MM.1S (cell line): ENCODE data around the gene GPR61.

ENCODE experiments used
- DNase-seq: peaks from one replicate; pipeline ENCODE4 v3.0.0-alpha.2; 2015
- H2AFZ ChIP-seq: fragments of 300-600 bp; sonication (generic); 2 replicates; pipeline ENCODE4 v1.6.0; 2016; ENCODE audit warnings: antibody characterized with exemption, low read length
- H3F3A ChIP-seq: fragments of 300-600 bp; sonication (generic); 2 replicates; pipeline ENCODE4 v1.6.1; 2016; ENCODE audit warnings: mild to moderate bottlenecking, antibody characterized with exemption, low read length, moderate library complexity, mixed read lengths; ENCODE audit not compliant: insufficient read depth
- H3K27ac ChIP-seq: fragments of 300-600 bp; sonication (generic); 2 replicates; pipeline ENCODE4 v1.5.1; 2016; ENCODE audit warnings: mild to moderate bottlenecking, low read length
- H3K27me3 ChIP-seq: fragments of 300-600 bp; sonication (generic); replicated peaks from 2 replicates; pipeline ENCODE4 v1.6.0; 2016; ENCODE audit warnings: low read length; ENCODE audit not compliant: insufficient read depth
- H3K36me3 ChIP-seq: fragments of 300-600 bp; sonication (generic); replicated peaks from 2 replicates; pipeline ENCODE4 v1.6.1; 2016; ENCODE audit warnings: mild to moderate bottlenecking, low read length, mixed read lengths; ENCODE audit not compliant: insufficient read depth
- H3K4me1 ChIP-seq: fragments of 300-600 bp; sonication (generic); 2 replicates; pipeline ENCODE4 v1.6.1; 2016; ENCODE audit warnings: low read length, mixed read lengths
- H3K4me2 ChIP-seq: fragments of 300-600 bp; sonication (generic); 2 replicates; pipeline ENCODE4 v1.6.0; 2016; ENCODE audit warnings: low read depth, low read length
- H3K4me3 ChIP-seq: fragments of 300-600 bp; sonication (generic); 2 replicates; pipeline ENCODE4 v1.5.1; 2016; ENCODE audit warnings: low read length, mixed read lengths
- H3K79me2 ChIP-seq: fragments of 300-600 bp; sonication (generic); 2 replicates; pipeline ENCODE4 v1.6.1; 2016; ENCODE audit warnings: mixed run types, low read length, mixed read lengths
- H3K9ac ChIP-seq: fragments of 300-600 bp; sonication (generic); 2 replicates; pipeline ENCODE4 v1.6.1; 2016; ENCODE audit warnings: low read length, mixed read lengths
- H3K9me2 ChIP-seq: fragments of 300-600 bp; sonication (generic); replicated peaks from 2 replicates; pipeline ENCODE4 v1.6.1; 2016; ENCODE audit warnings: mild to moderate bottlenecking, low read length, mixed read lengths; ENCODE audit not compliant: insufficient read depth
- H3K9me3 ChIP-seq: fragments of 300-600 bp; sonication (generic); replicated peaks from 2 replicates; pipeline ENCODE4 v1.6.1; 2016; ENCODE audit warnings: mild to moderate bottlenecking, low read length, mixed read lengths; ENCODE audit not compliant: insufficient read depth
- H4K20me1 ChIP-seq: fragments of 300-600 bp; sonication (generic); 2 replicates; pipeline ENCODE4 v1.6.1; 2016; ENCODE audit warnings: mild to moderate bottlenecking, low read length, moderate library complexity, mixed read lengths; ENCODE audit not compliant: insufficient read depth
- EZH2 ChIP-seq: fragments of 300-600 bp; sonication (generic); optimal IDR thresholded peaks from 2 replicates; pipeline ENCODE3; 2017; ENCODE audit warnings: low read depth, mild to moderate bottlenecking, antibody characterized with exemption, low read length, mixed read lengths
- EZH2phosphoT487 ChIP-seq: fragments of 300-600 bp; sonication (generic); IDR thresholded peaks from 2 replicates; pipeline ENCODE4 v1.6.1; 2018; ENCODE audit warnings: antibody characterized with exemption, low read length
- TF ChIP-seq, protein P1 (sequence below): fragments of 300-600 bp; sonication (generic); IDR thresholded peaks from 2 replicates; pipeline ENCODE4 v1.5.1; 2016; ENCODE audit warnings: antibody characterized with exemption, low read length, mixed read lengths

Gene GPR61

GRCh38 chr1:109543988-109544735 is 4.5 kb downstream of the GPR61 start:
- Histone ChIP-seq H3K9me3 (no peaks in the 10 kb centered on the region), H3K36me3 (no peaks in the 10 kb centered on the region), H2AFZ (no peak overlapping the region), H3K9me2 (no peaks in the 10 kb centered on the region), H3F3A (peaks cover 12% of the 10 kb centered on the region), H3K27ac (no peak overlapping the region), H3K79me2 (peaks cover 19% of the 10 kb centered on the region), H3K27me3 (no peaks in the 10 kb centered on the region), H3K9ac (no peak overlapping the region), H3K4me1 (peaks cover 6% of the 10 kb centered on the region; the same call in 1 of the 2 replicates), H3K4me2 (no peak overlapping the region), H3K4me3 (no peak overlapping the region), H4K20me1 (no peaks in the 10 kb centered on the region)
- DNase-seq = no peak
- TF ChIP-seq, protein P1, sequence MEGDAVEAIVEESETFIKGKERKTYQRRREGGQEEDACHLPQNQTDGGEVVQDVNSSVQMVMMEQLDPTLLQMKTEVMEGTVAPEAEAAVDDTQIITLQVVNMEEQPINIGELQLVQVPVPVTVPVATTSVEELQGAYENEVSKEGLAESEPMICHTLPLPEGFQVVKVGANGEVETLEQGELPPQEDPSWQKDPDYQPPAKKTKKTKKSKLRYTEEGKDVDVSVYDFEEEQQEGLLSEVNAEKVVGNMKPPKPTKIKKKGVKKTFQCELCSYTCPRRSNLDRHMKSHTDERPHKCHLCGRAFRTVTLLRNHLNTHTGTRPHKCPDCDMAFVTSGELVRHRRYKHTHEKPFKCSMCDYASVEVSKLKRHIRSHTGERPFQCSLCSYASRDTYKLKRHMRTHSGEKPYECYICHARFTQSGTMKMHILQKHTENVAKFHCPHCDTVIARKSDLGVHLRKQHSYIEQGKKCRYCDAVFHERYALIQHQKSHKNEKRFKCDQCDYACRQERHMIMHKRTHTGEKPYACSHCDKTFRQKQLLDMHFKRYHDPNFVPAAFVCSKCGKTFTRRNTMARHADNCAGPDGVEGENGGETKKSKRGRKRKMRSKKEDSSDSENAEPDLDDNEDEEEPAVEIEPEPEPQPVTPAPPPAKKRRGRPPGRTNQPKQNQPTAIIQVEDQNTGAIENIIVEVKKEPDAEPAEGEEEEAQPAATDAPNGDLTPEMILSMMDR = no peak
- TF ChIP-seq EZH2 = no peak
- TF ChIP-seq EZH2phosphoT487 = no peak

- H3K79me2 ChIP-seq = peaks cover 43% of the 10 kb centered on the region
- TF ChIP-seq, protein P1 = peak; percentile 64
- TF ChIP-seq EZH2phosphoT487 = no peak
- no peak for TF ChIP-seq EZH2
- H3K9ac ChIP-seq = peak overlapping the region; percentile 81
- H3K4me3 ChIP-seq = peak overlapping the region; percentile 92
- peak overlapping the region; percentile 90; the same call in 1 of the 2 replicates for H3K27ac ChIP-seq
- peak; percentile 79 for DNase-seq
- H3F3A ChIP-seq = peaks cover 12% of the 10 kb centered on the region
- peaks cover 6% of the 10 kb centered on the region; the same call in 1 of the 2 replicates for H3K4me1 ChIP-seq
- no peaks in the 10 kb centered on the region for H3K27me3 ChIP-seq
- H3K36me3 ChIP-seq = no peaks in the 10 kb centered on the region
- H3K4me2 ChIP-seq = peak overlapping the region; percentile 89
- no peaks in the 10 kb centered on the region for H4K20me1 ChIP-seq
- no peaks in the 10 kb centered on the region for H3K9me2 ChIP-seq
- H2AFZ ChIP-seq = peak overlapping the region; percentile 63
- no peaks in the 10 kb centered on the region for H3K9me3 ChIP-seq
These were observed 6.8 kb downstream of the GPR61 start for GRCh38 chr1:109546311-109547109.

GRCh38 chr1:109547463-109548320 is 8.0 kb downstream of the GPR61 start:
- H2AFZ ChIP-seq = 0 out of 2 replicates have a peak overlapping the region, but pooled peaks have one; percentile 63
- peak overlapping the region; percentile 92 for H3K4me3 ChIP-seq
- peaks cover 12% of the 10 kb centered on the region for H3F3A ChIP-seq
- H3K36me3 ChIP-seq = no peaks in the 10 kb centered on the region
- H3K27ac ChIP-seq = peak overlapping the region; percentile 90
- no peaks in the 10 kb centered on the region for H4K20me1 ChIP-seq
- H3K9ac ChIP-seq = peak overlapping the region; percentile 81
- H3K79me2 ChIP-seq = peaks cover 54% of the 10 kb centered on the region
- no peaks in the 10 kb centered on the region for H3K27me3 ChIP-seq
- DNase-seq = peak; percentile 10
- H3K4me1 ChIP-seq = peaks cover 6% of the 10 kb centered on the region; the same call in 1 of the 2 replicates
- H3K9me2 ChIP-seq = no peaks in the 10 kb centered on the region
- peak overlapping the region; percentile 89 for H3K4me2 ChIP-seq
- H3K9me3 ChIP-seq = no peaks in the 10 kb centered on the region
- TF ChIP-seq EZH2 = no peak
- TF ChIP-seq, protein P1 = no peak
- no peak for TF ChIP-seq EZH2phosphoT487
